Right renal cortex interstitium (tissue), 3 donors: ENCODE results near the gene STARD5. TPM values are rescaled to one million over a fixed set of nuclear protein-coding genes. Genes with fewer than 3 reads are reported as not detected.
"Not testable (repeated sequence)": the region's sequence is repeated elsewhere in the genome, so short reads cannot be mapped to it uniquely, and the experiment has no call there.

Experiments
- DNase-seq, 3 donors: peaks; one replicate each; pipeline ENCODE4 v3.0.0-alpha.2; 2013; ENCODE audit warnings: low read depth in 3 of 3, low spot score in 2 of 3
- polyA plus RNA-seq, 3 donors: library from polyadenylated mRNA; unstranded; fragments of 120-200 nt; gene quantifications; one replicate each; pipeline ENCODE4 v1.2.1, GENCODE V29; 2013; ENCODE audit not compliant: insufficient read length in 3 of 3

Gene STARD5
- polyA plus RNA-seq, 3 donors: 3.0 to 5.1 (median 4.8) TPM

DNA sequence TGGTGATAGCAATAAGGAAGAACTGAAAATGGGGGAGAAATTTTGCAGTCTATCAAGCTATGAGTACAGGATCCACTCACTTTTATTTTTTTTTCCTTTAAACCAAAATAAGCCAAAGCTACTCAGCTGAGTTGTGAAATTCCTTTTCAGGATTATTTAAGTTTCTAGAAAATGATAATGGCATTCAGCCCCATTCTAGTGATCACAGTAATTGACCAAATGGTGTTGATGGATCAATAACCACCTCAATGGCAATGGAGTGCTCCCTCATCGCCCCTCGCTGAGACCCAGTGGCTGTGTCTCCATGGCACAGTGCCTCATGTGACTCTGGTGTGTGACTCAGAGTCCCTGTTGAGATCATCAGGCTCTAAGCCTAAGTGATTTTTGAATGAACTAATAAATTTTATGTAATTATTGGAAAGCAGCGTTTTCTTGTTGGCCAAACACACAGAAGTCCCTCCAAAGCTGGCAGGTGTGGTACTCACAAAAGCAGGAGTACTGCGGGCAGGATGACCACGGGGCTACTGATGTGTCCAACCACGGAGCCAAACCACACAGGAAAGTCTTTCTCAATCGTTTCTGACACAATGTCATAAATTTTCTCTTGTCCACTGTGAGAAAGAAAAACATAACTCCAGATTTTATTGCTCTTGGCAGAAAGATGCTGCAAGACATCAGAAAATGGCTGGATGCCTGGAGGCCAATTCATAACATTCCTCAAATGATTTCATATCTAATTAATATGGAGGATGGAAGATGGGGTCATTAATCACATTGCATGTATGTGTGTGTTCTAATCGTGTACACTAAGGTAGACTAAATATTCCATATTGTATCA lies 14.4 kb upstream of the STARD5 start:
- DNase-seq: peak in 2 of 3 donors; percentile 18 to 27

GRCh38 chr15:81337713-81338157 lies 13.8 kb upstream of the STARD5 start:
- DNase-seq: no peak

DNA sequence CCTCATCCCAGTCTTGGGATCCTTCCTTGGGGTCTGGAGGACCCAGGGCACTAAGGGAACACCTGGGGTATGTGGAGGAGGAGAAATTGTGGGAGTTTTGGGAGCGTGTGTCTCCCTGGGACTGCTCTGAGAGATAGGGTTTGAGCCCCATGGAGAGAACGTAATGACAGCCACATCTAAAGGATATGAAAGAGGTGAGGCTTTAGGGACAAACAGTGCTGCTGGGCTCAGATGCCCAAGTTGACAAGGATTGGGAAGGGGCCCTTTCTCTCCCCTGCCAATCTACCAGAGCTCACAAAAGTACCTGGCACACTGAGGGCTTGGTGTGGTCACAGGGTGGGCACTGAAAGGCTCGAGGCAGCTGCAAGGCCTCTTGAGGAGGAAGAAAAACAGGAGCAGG lies 13.3 kb upstream of the STARD5 start:
- no peak for DNase-seq

GRCh38 chr15:81336568-81336967 lies 12.6 kb upstream of the STARD5 start:
- DNase-seq: no peak

DNA sequence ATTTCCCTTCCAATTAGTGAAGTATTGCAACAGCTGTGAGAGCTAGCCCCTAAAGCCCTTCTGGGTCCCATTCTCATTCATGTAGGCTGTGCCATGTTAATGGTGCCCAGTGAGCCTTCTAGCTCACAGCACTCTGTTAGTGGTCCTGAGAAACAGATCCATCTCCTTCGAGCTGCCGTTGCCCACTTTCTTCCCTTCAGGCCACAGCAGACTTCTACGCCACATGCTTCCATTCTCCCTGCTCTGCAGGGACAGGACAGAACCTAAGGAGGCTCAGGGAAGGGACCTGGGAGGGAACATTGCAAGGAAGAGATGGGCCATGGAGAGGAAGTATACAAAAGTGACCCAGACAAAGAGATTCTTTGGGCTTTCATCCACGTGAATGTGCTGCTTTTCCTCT lies 11.7 kb upstream of the STARD5 start:
- DNase-seq: no peak

DNA sequence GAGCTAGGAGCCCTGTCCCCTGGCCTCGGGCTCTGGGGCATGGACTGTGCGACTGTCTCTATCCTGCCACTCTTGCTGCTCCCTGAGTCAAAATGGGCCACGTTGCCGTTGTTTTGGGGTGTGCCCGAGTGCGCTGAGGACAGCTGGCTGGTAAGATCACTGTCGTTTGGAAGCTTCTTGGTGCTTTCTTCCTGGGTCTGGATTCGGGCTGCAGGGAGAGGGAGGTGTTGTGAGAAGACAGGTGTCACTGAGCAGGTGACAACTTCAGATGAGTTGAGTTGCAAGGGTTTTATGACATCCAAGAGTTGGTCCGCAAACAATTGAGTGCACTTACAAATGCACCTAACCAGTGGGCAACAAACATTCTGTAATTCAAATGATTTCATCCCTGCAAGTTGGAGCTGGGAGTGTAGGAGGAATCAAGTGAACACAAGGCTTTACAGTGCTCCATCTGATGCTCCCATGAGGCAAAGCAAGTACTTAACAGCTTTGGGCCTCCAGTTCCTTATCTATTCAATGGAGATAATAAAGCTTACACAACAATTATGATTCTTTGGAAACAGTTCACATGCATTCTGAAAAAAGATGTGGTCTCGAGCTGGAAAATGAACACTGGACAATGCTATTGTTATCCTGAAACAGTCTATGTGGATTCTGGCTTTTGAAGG lies 11.0 kb upstream of the STARD5 start:
- no peak for DNase-seq

- DNase-seq: no peak
Measured at GRCh38 chr15:81333363-81333762, 9.4 kb upstream of the STARD5 start.

DNA sequence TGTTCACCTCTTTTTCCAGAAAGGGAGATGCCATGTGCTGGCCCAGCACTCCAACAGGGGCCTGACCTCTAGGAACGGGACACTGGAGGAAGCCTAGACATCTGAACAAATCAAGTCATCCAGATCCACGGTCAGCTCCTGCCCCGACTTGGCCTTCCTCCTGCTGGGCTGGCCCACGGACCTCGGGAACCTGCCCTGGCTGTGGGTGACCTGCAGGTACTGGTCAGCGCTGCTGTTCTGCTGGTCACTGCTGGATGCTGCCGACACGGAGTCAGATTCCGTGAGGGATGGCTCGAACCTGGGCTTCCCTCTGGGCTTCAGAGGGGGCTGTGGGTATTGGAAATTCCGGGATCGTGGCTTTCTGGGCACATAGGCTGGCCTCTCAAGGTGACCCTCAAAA lies 8.4 kb upstream of the STARD5 start:
- no peak for DNase-seq

DNA sequence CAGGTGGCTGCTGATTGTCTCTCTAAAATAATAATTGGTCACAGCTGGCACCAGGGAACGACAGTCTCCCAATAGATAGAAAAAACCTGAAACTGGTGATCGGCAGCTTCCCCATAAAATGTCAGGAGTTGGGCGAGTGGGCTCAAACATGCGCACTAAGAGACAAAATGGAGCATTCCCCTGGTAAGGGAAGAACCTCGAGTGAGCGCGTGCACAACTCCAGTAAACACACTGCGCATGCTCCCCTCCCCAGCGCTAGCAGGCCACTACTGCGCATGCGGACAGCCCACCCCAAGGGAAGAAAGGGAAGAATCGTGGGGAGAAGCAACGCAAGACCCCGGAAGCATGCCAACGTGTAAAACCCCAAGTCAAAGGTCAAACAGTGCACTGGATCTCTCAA lies 7.7 kb upstream of the STARD5 start:
- no peak for DNase-seq

GRCh38 chr15:81331141-81331540 lies 7.2 kb upstream of the STARD5 start:
- not testable (repeated sequence) for DNase-seq

DNA sequence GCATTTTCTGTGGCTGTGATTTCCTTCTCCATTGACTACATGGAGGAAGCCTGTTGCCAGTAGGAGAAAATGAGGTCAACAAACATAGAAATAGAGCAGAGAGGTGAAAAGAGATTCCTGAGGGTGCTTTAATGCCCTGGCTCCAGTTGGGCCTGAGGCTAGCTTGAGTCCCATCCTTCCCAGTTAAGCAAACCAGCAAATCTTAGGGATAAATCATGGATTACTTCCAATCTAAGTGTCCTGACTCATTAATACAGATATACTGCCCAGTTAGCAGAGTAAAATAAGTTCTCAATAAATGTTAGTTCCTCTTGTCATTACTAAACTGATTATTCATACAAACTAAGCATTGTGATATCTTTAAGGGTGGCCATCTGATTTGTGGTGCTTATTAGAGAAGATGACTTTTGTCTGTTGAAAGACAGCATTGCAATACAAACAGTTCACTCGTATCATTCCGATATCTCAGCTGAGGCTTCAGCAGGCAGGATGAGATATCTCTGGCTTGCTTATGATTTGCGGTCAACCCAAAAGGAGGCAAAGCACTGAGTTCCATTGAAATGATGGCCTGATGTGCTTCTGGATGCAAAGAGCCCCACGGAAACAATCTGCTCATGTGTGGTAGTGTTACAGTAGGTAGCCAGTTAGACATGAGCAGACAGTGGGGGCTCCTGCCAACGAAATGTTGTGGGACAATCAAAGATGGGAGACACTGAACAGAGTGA lies 6.6 kb upstream of the STARD5 start:
- DNase-seq: no peak

DNA sequence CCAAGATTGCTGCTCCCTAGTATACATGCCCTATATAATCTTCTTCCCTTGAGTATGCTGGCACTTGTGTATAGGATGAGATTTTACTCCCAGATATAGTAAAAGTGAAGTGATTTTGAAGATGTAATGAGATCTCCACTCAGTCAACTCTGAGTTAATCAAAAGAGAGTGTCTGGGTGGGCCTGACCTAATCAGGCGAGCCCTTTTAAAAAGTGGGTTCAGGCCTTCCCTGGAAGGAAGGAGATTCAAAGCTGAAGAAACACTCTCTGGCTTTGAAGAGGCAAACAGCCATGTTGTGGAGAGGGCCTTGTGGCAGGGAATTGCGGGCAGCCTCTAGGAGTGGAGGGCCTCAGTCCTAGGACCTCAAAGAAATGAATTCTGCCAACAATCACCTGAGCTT lies 5.5 kb upstream of the STARD5 start:
- DNase-seq: no peak

DNA sequence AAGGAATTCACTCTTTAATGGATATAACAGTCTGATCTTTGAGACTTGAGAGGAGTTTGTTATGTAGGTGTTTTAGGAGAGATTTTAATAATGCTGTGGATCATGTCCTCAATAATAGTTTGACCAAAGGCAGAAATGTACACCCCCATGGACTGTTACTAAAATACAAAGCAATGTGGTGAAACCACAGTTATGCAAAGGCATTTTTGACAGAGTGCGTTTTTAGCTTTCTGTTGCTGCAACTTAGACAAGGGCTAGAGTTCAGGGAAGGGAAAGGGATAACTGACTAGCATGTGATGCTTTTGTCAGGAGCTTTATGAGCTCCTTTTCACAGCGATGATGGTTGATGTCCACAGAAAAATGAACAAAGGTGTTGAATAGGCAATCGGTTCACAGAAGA lies 3.6 kb upstream of the STARD5 start:
- DNase-seq: no peak

DNA sequence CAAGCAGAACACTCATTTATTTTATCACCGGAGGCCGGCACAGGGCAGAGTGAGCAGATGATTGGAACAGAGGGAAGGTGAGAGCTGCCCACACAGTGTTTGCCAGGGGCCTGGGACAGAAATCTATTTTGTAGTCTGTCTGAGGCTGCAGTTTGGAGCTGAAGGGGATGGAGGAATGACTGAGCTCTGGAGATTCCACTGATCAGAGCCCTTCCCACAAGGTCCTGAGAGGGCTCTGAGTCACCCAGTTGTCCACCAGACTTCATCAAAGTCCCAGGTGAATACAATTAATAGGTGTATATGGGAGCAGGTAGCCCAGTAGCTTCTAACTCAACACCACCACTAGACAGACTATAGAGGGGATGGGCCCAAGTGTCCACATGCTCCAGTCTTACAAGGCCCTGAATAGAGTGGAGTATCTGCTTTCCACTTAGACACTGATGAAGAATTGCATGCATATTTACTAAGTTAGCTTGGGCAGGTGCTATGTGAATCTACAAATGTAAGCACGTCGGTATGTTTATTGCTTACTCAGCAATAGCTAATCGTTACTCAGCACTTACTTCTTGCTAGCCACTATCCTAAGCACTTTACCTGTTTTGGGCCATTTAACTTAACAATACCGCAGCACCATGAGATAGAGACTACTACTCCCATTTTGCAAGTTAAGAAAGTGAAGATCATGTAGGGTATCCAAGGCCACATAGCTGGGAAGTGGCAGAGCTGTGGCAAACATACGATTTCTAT lies 2.7 kb upstream of the STARD5 start:
- DNase-seq: no peak

DNA sequence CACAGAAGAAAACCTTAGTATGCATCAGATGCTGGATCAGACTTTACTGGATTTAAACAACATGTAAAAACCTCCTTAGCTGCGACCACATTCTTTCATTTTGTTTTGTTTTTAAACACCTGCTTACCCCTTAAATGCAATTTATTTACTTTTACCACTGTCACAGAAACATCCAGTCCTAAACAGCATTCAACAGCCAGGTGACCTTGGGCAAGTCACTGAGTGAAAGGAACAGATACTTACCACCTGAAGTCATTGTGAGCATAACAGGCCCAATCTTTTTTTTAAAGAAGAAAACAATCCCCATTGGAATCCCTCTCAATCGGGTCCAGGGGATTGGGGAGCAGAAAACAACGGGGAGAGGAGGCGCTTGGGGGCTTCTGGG lies 390 bp downstream of the STARD5 start:
- no peak for DNase-seq

DNA sequence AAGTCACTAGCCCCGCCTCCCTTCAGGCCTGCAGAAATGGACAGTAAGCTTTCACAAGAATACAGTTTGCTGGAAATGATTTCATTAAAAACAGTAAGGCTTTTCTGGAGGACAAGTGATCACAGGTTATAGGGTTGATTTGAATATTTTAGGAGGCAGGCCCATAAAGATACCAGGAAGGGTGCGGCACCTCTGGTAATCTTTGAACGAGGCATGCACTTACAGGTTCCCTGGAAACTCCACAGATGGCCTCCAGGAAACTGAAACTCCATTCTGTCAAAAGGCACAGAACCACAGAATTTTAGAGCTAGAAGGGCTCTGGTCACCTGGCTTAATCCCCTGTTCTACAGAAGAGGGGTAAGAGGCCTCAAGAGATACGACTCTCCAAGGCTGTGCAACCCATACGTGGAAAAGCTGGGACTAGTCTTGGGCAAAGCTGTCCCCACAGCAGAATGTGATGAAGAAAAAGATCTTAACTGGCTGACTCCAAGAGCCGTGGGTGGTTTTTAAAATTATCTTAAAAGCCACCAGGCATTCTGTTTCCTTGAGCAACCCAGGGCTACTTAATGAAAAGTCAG lies 1.2 kb downstream of the STARD5 start:
- DNase-seq: no peak

- no peak for DNase-seq
Measured at GRCh38 chr15:81321667-81322066, 2.3 kb downstream of the STARD5 start.

DNA sequence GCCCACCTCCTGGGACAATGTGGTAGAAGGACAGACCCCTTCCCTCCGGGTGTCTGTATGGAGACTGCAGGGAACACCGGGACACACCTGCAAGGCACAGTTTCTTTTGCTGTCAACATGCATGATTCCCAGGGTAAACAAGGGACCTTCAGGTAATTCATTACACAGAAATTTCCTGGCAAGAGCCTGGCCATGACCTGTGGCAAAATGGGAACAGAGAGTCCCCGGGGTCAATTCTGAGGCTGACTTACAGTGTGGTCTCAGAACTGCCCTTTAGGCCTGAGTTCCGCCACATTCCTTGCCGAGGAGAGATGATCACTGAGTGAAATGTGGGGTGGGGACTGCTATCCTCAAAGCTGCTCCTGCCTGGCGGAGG lies 6.3 kb downstream of the STARD5 start:
- DNase-seq: no peak

DNA sequence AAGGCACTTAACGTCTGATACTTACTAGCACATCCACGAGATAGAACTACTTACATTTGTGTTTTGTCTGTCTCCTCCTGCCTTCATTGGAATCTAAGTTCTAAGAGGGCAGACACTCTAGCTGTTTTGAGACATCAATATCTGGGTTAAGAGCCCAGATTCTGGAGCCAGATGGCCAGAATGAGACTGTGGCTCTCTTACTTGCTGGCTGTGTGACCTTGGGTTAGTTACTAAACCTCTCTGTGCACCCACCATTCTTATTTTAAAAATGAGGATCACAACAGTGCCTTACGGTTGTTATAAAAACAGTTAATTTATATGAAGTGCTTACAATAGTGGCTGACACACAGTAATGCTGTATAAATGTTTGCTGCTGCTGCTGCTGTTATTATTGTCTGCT lies 7.7 kb downstream of the STARD5 start:
- no peak for DNase-seq

DNA sequence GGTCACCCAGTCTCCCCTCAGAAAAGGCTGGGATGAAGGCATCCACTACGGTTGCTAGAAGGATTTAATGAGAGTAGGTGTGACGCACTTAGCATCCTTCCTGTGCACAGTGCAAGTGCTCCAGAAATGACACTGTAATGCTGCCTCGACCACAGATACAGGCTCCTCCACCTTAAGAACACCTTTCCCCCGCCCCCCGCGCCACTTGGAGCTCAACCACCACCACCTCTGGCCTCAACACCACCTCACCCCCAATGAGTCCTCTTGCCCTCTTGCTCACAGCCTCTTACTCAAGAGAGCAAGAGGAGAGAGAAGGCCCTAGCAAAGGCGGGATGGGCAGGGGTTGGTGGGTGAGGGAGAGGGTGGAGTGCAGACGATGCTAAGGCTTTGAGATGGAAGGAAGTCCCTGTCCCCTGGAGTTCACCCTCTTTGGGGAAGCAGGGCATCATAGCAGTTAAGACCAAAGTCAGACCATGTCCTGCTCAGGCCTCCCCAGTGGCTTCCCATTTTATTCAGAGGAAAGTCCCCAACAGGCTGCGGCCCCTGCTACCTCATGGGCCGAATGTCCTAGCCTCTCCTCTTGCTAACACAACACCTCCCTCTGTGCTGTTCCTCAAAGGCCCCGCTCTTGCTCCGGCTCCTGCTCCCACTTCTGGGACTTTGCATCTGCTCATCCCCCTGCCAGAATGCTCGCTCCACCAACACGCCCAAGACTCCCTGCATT lies 8.3 kb downstream of the STARD5 start:
- DNase-seq: no peak
